Left cardiac atrium (tissue), 4 donors: Measurements from ENCODE around the gene PRODH2. TPM values are rescaled to one million over a fixed set of nuclear protein-coding genes. Genes with fewer than 3 reads are reported as not detected.
A peak's percentile ranks its signal among the peaks of the same experiment; 100 is the strongest.
"Not testable (repeated sequence)": the region's sequence is repeated elsewhere in the genome, so short reads cannot be mapped to it uniquely, and the experiment has no call there.

Experiments
- ATAC-seq, 2 donors: fragments of 200-7000 bp; cut with Tn5 transposase; one replicate each; pipeline ENCODE4 v1.9.1; 2020; ENCODE audit warnings: mild to moderate bottlenecking in 2 of 2, moderate library complexity in 2 of 2
- DNase-seq: peaks from one replicate; pipeline ENCODE4 v3.0.0-alpha.2; 2020
- intact Hi-C, 2 donors: fragments of 100-400 bp; cut with DNase I; formaldehyde crosslinking; loops; one replicate each; pipeline versions ENCODE4 v1.14.1 to v1.15.1; 2022 to 2023
- total RNA-seq, 2 donors: library from RNA; stranded (reverse); fragmentation: NEBNext Ultra II Directional; extraction: Animal tissue kit (Norgen Biotek cat#: 25700); gene quantifications; one replicate each; pipeline ENCODE4 v1.2.1, GENCODE V29; 2021
- donor health status: DM: no; HTN: yes; CAD: no.
- donor health status: DM: no; HTN: yes; CAD: no; lungs with severe emphysema.
- donor health status: DM: yes; HTN: yes; CAD: no.
- donor health status: Dilated cardiomyopathy.

Gene PRODH2
- total RNA-seq, 2 donors from 2014 or later: not detected

DNA sequence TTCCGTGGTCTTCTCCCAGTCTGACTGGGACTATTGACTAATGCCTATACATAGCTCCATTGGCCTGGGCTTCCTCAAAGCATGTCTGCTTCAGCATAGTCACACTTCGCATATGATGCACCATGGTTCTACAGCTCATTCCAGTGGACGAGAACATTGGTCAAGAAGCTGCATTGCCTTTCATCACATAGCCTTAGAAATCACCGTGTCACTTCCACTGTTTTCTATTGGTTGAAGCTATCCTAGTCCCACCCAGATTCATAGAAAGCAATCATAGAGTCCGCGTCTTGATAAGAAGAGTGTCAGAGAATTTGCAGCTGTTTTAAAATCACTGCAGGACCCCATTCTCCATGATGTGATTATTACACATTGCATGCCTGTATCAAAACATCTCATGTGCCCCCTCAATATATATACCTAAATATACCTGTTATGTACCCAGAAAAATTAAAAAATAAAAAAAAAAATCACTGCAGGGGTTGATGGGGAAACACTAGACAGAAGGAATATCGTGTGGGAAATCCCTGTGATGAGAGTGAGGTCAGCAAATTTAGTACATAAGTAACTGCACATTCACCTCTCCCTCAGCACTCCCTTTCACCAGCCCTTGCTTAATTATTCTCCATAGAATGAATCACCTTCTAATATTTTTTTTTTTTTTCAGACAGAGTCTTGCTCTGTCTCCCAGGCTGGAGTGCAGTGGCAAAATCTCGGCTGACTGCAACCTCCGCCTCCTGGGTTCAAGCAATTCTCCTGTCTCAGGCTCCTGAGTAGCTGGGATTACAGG lies 39.4 kb downstream of the PRODH2 start:
- ATAC-seq (no peak), DNase-seq (no peak)
- intact Hi-C loops: loop anchor here in 1 of 2 donors (10.0 kb wide), 1 partner anchor 162 kb away; the partner anchor contains the start of gene LRFN3

DNA sequence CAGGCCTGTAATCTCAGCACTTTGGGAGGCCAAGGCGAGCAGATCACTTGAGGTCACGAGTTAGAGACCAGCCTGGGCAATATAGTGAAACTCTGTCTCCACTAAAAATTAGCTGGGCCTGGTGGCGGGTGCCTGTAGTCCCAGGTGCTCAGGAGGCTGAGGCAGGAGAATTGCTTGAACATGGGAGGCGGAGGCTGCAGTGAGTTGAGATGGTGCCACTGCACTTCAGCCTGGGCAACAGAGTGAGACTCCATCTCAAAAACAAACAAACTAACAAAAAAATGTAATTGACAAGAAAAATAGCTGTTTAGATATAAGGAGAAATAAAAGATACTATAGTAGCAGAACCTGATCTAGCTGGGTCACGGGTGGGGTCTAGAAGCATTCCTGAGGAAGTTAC lies 40.3 kb downstream of the PRODH2 start:
- intact Hi-C loops: loop anchor here in 1 of 2 donors (10.0 kb wide), 1 partner anchor 162 kb away; the partner anchor contains the start of gene LRFN3
- ATAC-seq: not testable (repeated sequence)

DNA sequence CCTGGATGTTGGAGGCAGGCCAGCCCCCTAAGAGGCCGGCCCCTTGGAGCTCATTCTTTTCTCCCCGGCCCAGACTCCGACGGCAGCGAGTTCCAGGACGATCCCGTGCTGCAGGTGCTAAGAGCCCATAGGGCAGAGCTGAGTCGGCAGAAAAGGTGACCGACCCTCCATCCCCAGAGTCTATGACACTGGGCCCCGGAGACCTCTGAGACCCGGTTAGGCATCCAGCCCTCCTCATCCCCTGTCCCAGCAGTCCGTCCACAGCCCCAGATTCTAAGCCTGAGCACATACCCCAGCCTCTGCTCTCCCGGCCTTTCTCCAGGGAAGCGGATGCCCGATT lies 44.6 kb downstream of the PRODH2 start:
- ATAC-seq (no peak), DNase-seq (no peak)
- intact Hi-C loops: no loop called here

More for the DNA sequence above, 40.3 kb downstream of the PRODH2 start:
- DNase-seq: not testable (repeated sequence)

DNA sequence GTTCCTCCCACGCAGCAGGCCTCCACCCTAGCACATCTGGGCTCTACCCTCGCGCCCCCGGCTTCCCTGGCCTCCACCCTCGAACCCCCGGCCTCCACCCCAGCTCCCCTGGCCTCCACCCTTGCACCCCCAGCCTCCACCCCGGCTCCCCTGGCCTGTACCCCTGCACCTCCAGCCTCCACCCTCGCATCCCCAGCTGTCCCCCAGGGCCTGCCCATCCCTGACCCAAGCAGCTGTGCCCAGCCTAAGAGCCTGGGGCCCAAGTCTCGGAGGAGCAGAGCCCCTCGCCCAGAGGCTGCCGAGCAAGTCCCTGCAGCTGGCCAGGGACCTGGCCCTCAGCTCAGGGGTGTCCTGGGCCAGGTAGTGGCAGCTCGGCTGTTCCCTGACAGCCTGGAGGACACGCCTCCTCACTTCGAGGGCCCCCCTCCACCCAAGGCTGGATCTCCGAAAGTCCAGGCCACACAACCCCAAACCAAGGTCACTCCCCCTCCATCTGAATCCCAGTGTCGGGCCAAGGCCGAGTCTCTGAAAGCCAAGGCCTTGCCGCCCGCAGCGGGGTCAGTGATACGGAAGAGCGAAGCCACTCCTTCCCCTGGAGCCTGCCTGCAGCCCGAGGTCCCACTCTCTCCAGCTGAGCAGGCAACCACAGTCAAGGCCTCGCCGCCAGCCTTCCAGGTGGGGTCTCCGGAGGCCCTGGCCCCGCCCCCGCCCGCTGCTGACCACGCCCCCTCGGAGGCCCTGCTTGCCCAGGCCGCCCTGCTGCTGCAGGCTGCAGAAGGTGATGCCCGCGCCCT lies 45.2 kb downstream of the PRODH2 start:
- DNase-seq: no peak
- intact Hi-C loops: no loop called here
- ATAC-seq: peak in 1 of 2 donors; percentile 41

DNA sequence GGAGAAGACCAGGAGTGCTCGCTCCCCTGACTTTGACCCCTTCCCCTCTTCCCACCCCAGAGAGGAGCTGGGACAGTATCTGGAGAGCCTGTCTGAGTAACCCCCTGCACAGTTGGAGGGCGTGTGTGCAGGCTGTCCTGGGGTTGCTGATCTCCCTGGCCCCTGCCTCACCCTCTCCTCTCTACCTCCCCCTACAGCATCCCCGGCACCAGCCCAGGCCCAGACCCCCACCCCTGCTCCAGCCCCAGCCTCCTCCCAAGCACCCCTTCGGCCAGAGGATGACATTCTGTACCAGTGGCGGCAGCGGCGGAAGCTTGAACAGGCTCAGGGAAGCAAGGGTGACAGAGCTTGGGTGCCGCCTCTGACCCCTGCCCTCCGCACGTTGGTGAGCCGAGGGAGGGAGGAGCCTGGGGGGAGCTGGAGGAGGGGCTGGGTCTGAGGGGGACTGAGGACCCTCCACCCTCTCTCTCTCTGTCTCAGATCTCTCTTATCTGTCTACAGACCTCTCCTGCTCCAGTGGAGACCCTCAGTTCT lies 46.0 kb downstream of the PRODH2 start:
- ATAC-seq (peak in 1 of 2 donors; percentile 21), DNase-seq (no peak)

DNA sequence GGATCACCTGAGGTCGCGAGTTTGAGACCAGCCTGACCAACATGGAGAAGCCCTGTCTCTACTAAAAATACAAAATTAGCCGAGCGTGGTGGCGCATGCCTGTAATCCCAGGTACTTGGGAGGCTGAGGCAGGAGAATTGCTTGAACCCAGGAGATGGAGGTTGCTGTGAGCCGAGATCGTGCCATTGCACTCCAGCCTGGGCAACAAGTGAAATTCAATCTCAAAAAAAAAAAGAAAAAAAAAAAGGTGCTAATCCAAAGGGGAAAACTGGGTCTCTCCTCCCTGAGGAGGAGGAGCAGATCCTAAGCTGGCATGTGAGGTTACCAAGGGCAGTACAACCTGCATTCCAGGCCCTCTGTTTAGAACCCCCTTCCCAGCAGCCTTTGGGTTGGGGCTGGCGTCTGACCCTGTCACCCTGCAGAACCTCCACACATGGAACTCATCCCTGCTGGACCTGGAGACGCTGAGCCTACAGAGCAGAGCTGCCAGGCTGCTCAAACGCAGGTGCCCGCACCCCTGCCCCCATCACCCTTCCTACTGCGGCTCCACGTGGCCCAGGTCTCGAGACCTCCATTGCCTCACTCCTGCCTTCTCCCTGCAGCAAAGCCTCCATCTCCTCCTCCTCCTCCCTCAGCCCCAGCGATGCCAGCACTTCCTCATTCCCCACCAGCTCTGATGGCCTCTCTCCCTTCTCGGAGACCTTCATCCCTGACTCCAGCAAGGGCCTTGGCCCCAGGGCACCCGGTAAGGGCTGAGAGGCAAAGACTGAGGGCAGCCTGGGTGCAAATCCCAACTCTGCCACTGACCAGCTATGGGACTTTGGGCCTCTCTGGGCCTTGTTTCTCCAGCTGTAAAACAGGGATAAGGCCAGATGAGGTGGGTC lies 48.0 kb downstream of the PRODH2 start:
- ATAC-seq: no peak
- intact Hi-C loops: no loop called here
- DNase-seq: no peak

More for the DNA sequence above, 46.0 kb downstream of the PRODH2 start:
- intact Hi-C loops: no loop called here

DNA sequence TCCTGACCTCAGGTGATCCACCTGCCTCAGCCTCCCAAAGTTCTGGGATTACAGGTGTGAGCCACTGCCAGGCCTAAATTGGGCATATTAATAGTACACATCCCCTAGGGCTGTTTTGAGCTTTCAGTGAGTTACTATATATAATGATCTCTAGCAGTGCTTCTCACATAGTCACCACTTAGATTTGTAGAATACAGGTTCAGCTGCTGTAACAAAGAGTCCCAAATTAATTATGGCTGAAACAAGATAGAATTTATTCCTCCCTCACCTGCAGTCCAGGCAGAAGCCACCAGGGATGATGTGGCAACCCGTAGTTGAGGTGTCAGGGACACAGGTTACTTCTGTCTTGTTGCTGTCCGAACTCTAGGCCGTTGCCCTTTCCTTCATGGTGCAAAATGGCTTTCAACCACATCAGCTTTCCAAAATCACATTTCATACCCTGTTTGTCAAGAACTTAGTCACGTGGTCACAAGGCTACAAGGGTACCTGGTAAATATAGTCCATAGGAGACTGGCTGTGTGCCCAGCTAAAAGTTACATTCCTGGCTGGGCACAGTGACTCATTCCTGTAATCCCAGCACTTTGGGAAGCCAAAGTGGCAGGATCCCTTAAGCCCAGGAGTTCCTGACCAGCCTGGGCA lies 51.8 kb downstream of the PRODH2 start:
- DNase-seq: no peak
- intact Hi-C loops: no loop called here
- no peak for ATAC-seq

DNA sequence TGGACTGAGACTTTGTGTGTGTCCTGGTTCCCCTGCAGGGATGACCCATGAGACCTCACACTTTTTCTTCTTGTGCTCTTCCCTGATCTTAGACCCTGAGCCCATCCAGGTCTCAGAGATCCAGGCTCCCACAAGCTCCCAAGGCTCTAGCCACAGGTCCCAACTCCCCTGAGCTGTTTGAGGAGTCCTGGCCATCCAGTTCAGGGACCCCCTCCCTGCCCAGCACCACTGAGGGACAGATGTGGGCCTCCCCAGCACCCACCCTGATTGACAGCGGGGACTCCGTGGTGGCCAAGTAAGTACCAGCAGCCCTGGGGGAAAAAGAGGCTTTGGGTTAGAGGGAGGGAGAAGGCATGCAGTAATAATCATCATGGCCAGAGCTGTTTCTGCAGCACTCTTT lies 52.9 kb downstream of the PRODH2 start:
- ATAC-seq (no peak), DNase-seq (no peak)
- intact Hi-C loops: no loop called here

DNA sequence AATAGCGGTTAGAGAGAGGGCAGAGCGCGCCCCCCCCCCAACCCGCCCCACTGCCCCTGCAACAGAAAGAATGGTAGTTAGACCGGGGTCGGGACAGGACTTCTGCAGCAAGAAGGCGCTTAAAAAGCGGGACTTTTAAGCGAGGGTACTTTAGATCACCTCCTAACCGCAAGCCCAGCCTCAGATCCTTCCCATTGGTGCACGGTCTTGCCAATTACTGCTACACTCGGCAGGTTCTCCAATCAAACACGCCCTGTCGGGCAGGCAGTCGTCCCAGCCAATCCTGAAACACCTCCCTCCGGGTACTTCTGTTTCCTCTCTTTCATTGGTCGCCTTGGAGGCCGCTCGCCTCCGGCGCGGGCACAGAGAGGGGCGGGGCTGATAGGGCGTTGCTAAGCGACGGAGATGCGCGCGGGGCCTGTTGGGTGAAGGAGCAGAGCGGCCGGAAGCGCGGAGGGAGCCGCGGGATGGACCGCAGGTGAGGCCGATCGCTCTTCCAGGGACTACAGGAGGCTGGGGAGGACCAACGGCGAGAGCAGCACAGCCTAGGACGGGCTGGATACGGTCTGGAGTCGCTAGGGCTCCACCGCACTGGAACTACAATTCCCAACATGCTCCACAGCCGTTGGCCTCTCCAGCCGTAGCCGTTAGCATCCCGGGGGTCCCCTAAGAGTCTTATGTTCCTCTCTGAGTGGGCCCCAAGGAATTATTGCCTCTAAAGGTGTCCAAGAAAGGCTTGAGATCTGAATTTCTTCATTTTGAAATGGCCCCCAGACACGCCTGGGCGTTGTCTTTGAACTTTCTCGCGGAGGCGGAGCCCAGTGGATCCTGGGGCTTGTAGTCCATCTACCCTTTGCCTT lies 54.7 kb downstream of the PRODH2 start, which contains the start of gene PROSER3:
PROSER3 (plus strand) TSS at position 428 of the 860 bp plus-strand sequence; CDS start at position 468, 40 bp downstream.
- DNase-seq: peak; percentile 97
- intact Hi-C loops: no loop called here
- ATAC-seq: peak; percentile 81 to 88

DNA sequence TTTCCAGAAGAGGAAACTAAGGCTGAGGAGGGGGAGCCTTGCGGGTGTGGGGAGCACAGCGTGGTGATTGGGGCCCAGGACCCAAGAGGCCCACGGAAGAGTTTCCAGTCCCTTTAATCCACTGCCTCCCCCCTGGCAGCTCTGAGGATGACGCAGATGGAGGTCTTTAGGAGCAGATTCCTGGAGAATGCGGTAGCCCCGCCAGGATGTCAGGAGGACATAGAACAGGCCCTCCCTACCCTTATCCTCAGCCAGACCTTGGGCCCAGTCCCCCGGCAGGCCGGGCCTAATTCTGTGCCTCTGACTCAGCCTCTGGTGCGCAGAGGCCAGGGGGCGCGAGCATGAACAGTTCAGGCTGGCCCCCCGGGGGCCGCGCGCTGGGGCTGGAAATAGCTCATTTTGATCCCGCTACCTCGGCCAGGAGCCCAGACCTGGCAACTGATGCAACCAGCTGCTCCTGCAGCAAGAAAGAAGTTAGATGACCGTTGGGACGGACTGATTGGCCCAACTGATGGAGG lies 55.4 kb downstream of the PRODH2 start:
- ATAC-seq (peak; percentile 60 to 71), DNase-seq (peak; percentile 91)
- intact Hi-C loops: no loop called here

DNA sequence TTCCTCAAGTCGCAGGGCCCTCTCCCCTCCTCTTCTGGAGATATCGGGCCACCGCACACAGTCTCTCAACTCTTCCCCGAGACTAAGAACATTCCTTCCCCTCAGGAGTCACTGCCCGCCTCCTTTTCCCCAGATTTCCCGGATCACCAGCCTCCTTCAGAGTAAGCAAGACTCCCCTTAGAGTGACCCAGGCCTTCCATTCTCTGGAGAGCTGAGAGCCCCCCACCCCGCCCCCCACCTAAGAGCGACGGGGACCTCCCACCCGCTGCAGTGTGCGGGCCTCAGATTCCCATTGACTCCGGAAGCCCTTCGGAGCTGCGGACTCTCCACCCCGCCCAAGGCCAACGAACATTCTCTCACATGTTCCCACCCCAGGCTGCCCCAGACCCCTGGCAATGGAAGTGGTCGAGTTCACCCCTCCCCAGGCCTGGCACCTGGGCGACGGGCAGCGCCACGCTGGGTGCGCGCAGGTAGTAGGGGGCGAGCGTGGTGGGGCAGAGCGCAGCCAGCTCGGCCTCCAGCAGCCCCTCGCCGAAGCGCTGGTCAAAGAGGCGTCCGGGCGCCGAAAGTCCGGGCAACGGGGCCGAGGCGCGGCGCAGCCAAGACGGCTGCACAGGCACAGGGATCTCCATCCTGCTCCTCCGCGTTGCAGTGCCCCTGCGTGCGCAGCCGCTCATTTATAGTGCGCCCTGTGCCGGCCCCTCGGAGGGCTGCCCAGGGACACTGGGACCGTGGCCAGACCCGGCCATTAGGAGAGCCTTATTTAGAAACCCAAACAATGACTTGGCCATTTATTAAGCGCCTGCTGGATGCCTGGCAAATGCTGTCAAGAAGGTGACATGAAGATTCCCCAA lies 56.0 kb downstream of the PRODH2 start, which contains the start of gene HSPB6:
HSPB6 (minus strand) TSS at position 653 of the 854 bp plus-strand sequence; CDS start at position 632, 21 bp downstream.
- intact Hi-C loops: no loop called here
- peak; percentile 40 to 45 for ATAC-seq

DNA sequence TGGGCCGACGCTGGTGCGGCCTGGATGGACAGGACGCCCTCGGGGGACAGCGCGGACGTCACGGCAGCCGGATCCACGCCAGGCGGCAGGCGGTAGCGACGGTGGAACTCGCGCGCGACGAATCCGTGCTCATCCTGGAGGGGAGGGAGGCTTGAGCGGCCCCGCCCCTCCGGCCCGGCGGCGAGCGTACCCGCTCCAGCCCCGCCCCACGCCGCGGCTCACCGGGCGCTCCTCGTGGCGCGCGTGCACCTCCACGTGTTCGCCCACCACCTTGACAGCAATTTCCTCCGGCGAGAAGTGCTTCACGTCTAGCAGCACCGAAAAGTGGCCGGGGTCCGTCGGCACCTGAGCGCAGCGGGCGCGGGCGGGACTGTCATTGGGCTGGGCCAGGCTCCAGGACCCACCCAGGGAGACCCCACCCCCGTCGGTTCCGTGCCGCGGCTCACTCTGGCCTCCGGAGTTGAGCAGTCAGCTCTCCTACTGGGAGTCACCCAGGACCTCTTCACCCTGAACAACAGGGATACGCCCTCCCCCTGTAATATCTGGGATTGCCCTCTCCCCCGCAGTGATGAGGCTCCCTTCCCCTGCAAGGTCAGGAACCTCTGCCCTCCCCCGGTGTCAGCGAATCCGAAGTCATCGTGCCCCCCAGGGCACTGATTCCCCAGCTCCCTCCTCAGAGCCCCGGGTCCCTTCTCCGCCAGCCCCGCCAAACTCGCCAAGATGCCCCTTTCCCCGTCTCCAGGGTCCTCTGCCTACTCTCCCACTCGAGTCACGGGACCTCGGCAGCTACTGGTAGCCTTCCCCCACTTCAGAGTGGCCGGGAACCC lies 56.9 kb downstream of the PRODH2 start:
- DNase-seq (peak; percentile 91), ATAC-seq (peak; percentile 33 to 55)
- intact Hi-C loops: no loop called here

More for the DNA sequence above, 56.0 kb downstream of the PRODH2 start, which contains the start of gene HSPB6:
- peak; percentile 84 for DNase-seq

DNA sequence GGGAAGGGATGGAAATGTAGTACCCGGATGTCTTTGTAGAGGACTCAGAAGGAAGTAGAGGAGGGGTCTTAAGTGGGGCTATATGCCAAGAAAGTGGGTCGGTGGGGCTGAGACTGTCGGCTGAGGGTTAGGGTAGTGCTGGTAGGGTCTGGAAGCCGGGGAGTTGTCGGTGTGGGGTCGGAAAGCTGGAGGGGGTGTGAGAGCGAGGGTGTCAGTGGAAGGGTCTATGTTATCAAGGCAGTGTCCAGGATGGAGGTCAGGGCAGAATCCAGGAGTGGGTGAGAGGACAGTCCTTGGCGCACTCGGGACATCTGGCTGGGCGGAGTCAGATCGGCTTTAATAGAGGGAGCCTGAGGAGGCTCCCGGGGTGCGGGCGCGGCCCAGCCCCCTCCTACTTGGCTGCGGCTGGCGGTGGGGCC lies 57.5 kb downstream of the PRODH2 start:
- intact Hi-C loops: no loop called here
- ATAC-seq: peak in 1 of 2 donors; percentile 17

DNA sequence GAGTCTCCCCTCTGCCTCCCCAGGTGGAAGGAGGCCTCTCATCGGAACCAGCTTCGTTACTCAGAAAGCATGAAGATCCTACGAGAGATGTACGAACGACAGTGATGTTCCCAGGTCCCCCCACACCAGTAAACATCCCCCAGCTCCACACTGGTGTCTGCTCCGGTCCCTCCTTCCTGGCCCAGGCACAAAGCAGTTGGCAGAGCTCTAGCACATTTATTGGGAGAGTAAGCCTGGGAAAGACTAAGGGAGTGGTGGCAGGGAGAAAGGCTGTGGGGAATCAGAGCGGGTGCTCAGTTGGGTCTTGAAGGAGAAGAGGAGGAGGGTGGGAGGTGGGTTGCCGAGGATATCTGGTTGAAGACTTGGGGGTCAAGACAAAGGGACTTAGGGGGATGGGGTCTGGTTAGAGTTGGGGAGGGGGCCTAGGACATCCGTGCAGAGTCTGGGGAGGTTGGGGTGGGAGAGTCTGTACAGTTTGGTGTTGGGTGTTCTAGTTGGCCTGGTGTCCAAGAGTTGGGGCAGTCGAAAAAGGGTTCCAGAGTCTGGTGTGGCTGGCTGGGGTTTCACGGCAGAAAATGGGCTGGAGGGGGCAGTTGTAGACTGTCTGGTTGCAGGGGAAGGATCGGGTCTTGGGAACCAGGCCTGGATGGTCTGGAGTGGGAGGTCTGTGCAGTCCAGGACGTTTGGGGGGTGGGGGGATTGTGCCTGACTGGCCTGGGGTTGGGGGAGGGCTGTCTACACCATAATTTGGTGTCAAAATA lies 58.1 kb downstream of the PRODH2 start:
- no peak for ATAC-seq
- no peak for DNase-seq
- intact Hi-C loops: no loop called here

More for the DNA sequence above, 57.5 kb downstream of the PRODH2 start:
- DNase-seq: no peak
